Measurements from ENCODE around the gene FXYD1.

Gene FXYD1

DNA sequence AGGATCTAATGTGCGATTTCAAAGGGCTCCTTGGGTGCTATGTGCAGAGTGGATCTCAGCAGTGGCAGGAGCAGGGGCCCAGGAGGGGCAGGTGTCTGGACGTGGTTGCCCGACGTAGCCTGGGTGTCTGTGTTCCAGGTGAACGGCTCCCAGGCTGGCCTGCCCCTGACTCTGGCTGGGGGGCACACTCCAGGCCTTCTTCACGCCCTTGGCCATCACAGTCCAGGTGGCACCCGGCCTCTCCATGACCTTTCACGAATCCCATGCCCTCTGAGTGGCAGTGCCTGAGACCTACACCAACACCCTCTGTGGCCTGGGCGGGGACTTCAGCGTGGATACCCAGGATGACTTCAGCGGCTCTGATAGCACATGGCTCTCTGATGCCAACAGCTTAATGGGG lies 34.3 kb upstream of the FXYD1 start:
- H3K4me3 ChIP-seq (ENCODE audit: control insufficient read depth, low read depth, low read length): no peak overlapping the region
- TF ChIP-seq, protein P1, sequence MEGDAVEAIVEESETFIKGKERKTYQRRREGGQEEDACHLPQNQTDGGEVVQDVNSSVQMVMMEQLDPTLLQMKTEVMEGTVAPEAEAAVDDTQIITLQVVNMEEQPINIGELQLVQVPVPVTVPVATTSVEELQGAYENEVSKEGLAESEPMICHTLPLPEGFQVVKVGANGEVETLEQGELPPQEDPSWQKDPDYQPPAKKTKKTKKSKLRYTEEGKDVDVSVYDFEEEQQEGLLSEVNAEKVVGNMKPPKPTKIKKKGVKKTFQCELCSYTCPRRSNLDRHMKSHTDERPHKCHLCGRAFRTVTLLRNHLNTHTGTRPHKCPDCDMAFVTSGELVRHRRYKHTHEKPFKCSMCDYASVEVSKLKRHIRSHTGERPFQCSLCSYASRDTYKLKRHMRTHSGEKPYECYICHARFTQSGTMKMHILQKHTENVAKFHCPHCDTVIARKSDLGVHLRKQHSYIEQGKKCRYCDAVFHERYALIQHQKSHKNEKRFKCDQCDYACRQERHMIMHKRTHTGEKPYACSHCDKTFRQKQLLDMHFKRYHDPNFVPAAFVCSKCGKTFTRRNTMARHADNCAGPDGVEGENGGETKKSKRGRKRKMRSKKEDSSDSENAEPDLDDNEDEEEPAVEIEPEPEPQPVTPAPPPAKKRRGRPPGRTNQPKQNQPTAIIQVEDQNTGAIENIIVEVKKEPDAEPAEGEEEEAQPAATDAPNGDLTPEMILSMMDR (IDR thresholded peaks at IDR 0.05; ENCODE audit: control insufficient read depth, insufficient read depth, low read depth, low read length, missing control alignments): no peak
- no peak for DNase-seq (ENCODE audit: low read depth)

DNA sequence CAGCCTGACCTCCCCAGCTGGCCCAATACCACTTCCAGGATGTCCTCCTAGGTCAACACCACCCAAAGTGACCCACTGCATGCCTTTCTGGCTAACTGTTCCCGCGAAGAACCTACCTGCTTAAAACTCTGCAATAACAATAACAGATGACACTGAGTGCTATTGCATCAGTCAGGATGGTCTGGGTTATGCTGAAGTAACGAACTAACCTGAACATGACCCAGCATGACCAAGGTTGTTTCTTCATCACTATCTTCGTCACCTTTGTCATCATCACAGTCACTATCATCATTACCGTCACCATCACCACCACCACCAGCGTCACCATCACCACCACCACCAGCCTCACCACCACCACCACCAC lies 33.6 kb upstream of the FXYD1 start:
- TF ChIP-seq, protein P1 (IDR thresholded peaks at IDR 0.05; ENCODE audit: control insufficient read depth, insufficient read depth, low read depth, low read length, missing control alignments): no peak
- no peak for DNase-seq (ENCODE audit: low read depth)
- no peak overlapping the region for H3K4me3 ChIP-seq (ENCODE audit: control insufficient read depth, low read depth, low read length)

DNA sequence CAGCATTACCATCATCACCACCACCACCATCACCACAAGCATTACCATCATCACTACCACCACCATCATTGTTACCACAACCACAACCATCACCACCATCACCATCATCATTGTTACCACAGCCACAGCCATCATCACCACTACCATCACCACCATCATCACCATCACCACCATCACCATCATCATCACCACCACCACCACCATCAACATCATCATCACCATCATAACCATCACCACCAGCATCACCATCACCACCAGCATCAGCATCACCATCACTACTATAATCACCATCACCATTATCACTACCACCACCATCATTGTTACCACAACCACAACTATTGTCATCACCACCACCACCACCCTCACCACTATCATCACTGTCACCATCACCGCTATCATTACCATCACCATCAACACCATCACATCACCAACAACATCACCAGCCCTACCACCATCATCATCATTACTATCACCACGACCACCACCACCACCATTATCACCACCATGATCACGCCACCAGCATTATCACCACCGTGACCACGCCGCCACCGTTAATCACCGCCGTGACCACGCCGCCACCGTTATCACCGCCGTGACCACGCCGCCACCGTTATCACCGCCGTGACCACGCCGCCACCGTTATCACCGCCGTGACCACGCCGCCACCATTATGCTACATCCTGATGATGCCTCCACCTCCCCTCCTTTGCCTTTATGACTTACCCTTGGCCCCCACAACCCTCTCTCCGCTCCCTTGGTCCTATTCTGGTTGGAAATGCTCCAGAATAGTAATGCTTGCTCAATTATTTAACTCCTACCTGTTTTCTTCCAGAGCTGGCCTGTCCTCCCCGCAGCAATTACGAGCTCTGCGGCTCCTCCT lies 33.0 kb upstream of the FXYD1 start:
- H3K4me3 ChIP-seq (ENCODE audit: control insufficient read depth, low read depth, low read length): no peak overlapping the region
- TF ChIP-seq, protein P1 (IDR thresholded peaks at IDR 0.05; ENCODE audit: control insufficient read depth, insufficient read depth, low read depth, low read length, missing control alignments): no peak
- no peak for DNase-seq (ENCODE audit: low read depth)

DNA sequence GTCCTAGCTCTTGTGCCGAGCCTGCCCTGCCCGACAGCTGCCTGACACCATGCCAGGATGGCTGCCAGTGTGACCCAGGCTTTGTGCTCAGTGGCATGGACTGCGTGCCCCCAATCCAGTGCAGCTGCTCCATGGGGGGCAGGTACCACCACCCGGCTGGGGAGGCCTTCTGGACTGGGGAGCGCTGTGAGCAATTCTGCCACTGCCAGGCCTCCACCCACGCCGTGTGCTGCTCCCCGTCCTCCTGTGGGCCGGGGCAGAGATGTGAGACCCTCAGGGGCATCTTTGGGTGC lies 32.4 kb upstream of the FXYD1 start:
- no peak overlapping the region for H3K4me3 ChIP-seq (ENCODE audit: control insufficient read depth, low read depth, low read length)
- DNase-seq (ENCODE audit: low read depth): no peak
- TF ChIP-seq, protein P1 (IDR thresholded peaks at IDR 0.05; ENCODE audit: control insufficient read depth, insufficient read depth, low read depth, low read length, missing control alignments): no peak

DNA sequence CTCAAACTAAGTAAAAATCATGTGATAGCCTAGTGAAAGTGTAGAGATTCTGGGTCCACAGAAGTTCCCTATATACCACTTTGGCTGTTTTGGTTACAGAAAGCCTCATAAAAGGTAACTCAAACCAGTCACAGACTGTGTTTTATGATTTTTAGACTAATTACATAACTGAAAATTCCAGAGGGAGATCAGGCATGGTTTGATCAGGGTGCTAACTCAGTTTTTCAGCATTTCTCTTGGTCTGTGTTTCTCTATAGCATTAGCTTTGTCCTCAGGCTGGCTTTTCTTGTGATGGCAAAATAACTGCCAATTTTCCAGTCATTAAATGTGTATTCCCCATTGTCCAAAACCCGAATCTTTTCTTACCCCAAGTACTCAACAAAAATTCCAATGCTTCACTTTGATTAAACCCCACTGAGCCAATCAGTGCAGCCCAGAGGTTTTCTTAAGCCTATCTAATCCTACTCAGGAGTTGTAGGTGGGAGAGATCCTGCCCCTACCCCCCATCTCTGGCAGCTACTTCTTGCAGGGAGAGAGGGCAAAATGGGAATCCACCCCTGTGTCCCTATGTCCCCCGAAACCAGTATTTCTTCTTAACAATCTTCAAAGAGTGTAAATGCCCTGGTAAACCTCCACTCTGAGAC lies 31.6 kb upstream of the FXYD1 start:
- DNase-seq (ENCODE audit: low read depth): no peak
- H3K4me3 ChIP-seq (ENCODE audit: control insufficient read depth, low read depth, low read length): no peak overlapping the region
- TF ChIP-seq, protein P1 (IDR thresholded peaks at IDR 0.05; ENCODE audit: control insufficient read depth, insufficient read depth, low read depth, low read length, missing control alignments): no peak

DNA sequence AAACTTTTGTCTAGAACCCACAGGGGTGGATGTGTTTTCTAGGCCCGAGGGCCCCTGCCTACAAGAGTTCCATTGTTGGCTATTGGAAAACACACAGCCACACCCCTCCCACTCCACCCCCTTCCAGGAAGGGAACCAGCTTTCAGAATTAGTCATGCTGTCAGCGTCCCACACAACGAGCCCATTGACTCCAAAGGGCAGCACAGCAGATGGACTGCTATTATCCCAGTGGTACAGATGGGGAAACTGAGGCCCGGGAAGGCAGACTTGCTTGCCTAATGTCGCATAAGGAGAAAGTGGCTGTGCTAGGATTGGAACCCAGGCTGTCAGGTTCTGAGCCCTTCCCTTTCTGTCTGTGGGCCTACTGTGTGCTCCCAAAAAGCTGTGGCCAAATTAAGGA lies 31.1 kb upstream of the FXYD1 start:
- no peak overlapping the region for H3K4me3 ChIP-seq (ENCODE audit: control insufficient read depth, low read depth, low read length)
- DNase-seq (ENCODE audit: low read depth): no peak
- TF ChIP-seq, protein P1 (IDR thresholded peaks at IDR 0.05; ENCODE audit: control insufficient read depth, insufficient read depth, low read depth, low read length, missing control alignments): no peak

Data from AG09309 (cell line).